Endothelial cell of umbilical vein (primary cell): ENCODE data around the gene ANGEL2. TPM values are rescaled to one million over a fixed set of nuclear protein-coding genes. Genes with fewer than 3 reads are reported as not detected.

ENCODE experiments used
- BruUV-seq: library from RNA; stranded (reverse); fragments of 400-500 nt; replicated peaks from 2 replicates; lab custom pipeline; 2021; lab: Mats Ljungman, UMichigan
- CTCF ChIA-PET: fragments of 300-600, 350-600 bp; sonication (Branson Sonifier 250); formaldehyde crosslinking; loops from one replicate; lab custom pipeline; 2021; ENCODE audit warnings: antibody characterized with exemption, inconsistent platforms; lab: Charles Lee
- POLR2A ChIA-PET: fragments of 300-600, 350-600 bp; sonication (Branson Sonifier 250); formaldehyde crosslinking; loops from one replicate; lab custom pipeline; 2021; ENCODE audit warnings: antibody characterized with exemption, inconsistent platforms; lab: Charles Lee
- DNase-seq: peaks from one replicate; pipeline ENCODE4 v3.0.0-alpha.2; 2011; ENCODE audit warnings: low read depth, low spot score
- FAIRE-seq: peaks from 2 replicates; lab custom pipeline; 2011; peaks lifted over from hg19 to GRCh38; lab: Jason Lieb, UNC
- H2AFZ ChIP-seq: 2 replicates; pipeline ENCODE4 v1.6.0; 2012; ENCODE audit warnings: low read depth, low read length, control low read depth, inconsistent platforms
- H3K27ac ChIP-seq: 2 replicates; pipeline ENCODE4 v1.5.1; 2011; ENCODE audit warnings: low read depth, mild to moderate bottlenecking, control low read depth, low read length, moderate library complexity; ENCODE audit not compliant: insufficient read depth
- H3K27me3 ChIP-seq, 2 experiments: 2 replicates each; pipeline versions ENCODE4 v1.6.0 to v1.6.1; 2011; ENCODE audit warnings: low read length in 2 of 2, mixed read lengths in 1 of 2; ENCODE audit not compliant: control insufficient read depth in 2 of 2, insufficient read depth in 2 of 2
- H3K36me3 ChIP-seq, 2 experiments: 2 replicates in 1 of 2; 3 replicates in 1 of 2; pipeline ENCODE4 v1.5.1; 2011; ENCODE audit warnings: low read length in 2 of 2, mild to moderate bottlenecking in 1 of 2, moderate library complexity in 1 of 2; ENCODE audit not compliant: control insufficient read depth in 2 of 2, insufficient read depth in 2 of 2; ENCODE audit errors: extremely low read depth in 1 of 2
- H3K4me1 ChIP-seq: 3 replicates; pipeline ENCODE4 v1.5.1; 2011; ENCODE audit warnings: mild to moderate bottlenecking, low read length; ENCODE audit not compliant: control insufficient read depth, insufficient read depth; ENCODE audit errors: extremely low read depth
- H3K4me2 ChIP-seq: 2 replicates; pipeline ENCODE4 v1.6.1; 2011; ENCODE audit warnings: low read length, control low read depth, mixed read lengths; ENCODE audit not compliant: insufficient read depth
- H3K4me3 ChIP-seq, 3 experiments: fragments of 200-600 bp in 1 of 3; sonication (generic), shearing (Covaris generic) in 1 of 3; replicated peaks in 1 of 3; 2 replicates each; pipeline ENCODE4 v1.5.1; 2011 to 2016; ENCODE audit warnings: control low read depth in 3 of 3, low read length in 3 of 3, mild to moderate bottlenecking in 2 of 3, inconsistent platforms in 1 of 3, low read depth in 1 of 3, moderate library complexity in 1 of 3; ENCODE audit not compliant: insufficient read depth in 1 of 3
- H3K79me2 ChIP-seq: 2 replicates; pipeline ENCODE4 v1.6.0; 2012; ENCODE audit warnings: low read length, inconsistent platforms; ENCODE audit not compliant: control insufficient read depth, insufficient read depth
- H3K9ac ChIP-seq: replicated peaks from 2 replicates; pipeline ENCODE3; 2011; ENCODE audit warnings: low read length, control low read depth; ENCODE audit not compliant: insufficient read depth; ENCODE audit errors: extremely low read depth
- H3K9me1 ChIP-seq: replicated peaks from 3 replicates; pipeline ENCODE4 v1.6.0; 2011; ENCODE audit warnings: mild to moderate bottlenecking, low read length; ENCODE audit not compliant: control insufficient read depth, insufficient read depth; ENCODE audit errors: extremely low read depth
- H3K9me3 ChIP-seq: replicated peaks from 2 replicates; pipeline ENCODE4 v1.5.1; 2012; ENCODE audit warnings: low read length, inconsistent platforms; ENCODE audit not compliant: control insufficient read depth, insufficient read depth
- H4K20me1 ChIP-seq: replicated peaks from 2 replicates; pipeline ENCODE3; 2011; ENCODE audit warnings: mild to moderate bottlenecking, low read length; ENCODE audit not compliant: control insufficient read depth, insufficient read depth; ENCODE audit errors: extremely low read depth
- EZH2 ChIP-seq: IDR thresholded peaks from 2 replicates; pipeline ENCODE4 v1.6.1; 2012; ENCODE audit warnings: borderline replicate concordance, low read depth, mild to moderate bottlenecking, moderate library complexity, low read length, inconsistent platforms; ENCODE audit not compliant: severe bottlenecking
- FOS ChIP-seq: IDR thresholded peaks from 2 replicates; pipeline ENCODE4 v1.6.1; 2011; ENCODE audit warnings: mild to moderate bottlenecking, low read length, moderate library complexity, borderline replicate concordance; ENCODE audit not compliant: insufficient read depth
- GATA2 ChIP-seq: IDR thresholded peaks from 2 replicates; pipeline ENCODE4 v1.7.0; 2011; ENCODE audit warnings: low read depth, mild to moderate bottlenecking, moderate library complexity, mixed read lengths, low read length; ENCODE audit not compliant: insufficient read length, insufficient read depth
- JUN ChIP-seq: IDR thresholded peaks from 2 replicates; pipeline ENCODE4 v1.6.1; 2011; ENCODE audit warnings: borderline replicate concordance, low read depth; ENCODE audit not compliant: insufficient read length, insufficient read depth
- MYC ChIP-seq: IDR thresholded peaks from one replicate; pipeline ENCODE4 v1.6.1; 2011; ENCODE audit warnings: mild to moderate bottlenecking, low read depth, low read length
- POLR2A ChIP-seq: IDR thresholded peaks from 2 replicates; pipeline ENCODE4 v1.6.1; 2012; ENCODE audit warnings: low read depth, mild to moderate bottlenecking, control low read depth, low read length
- POLR2AphosphoS5 ChIP-seq: IDR thresholded peaks from 2 replicates; pipeline ENCODE4 v1.6.1; 2012; ENCODE audit warnings: low read depth, mild to moderate bottlenecking, control low read depth, low read length, moderate library complexity; ENCODE audit not compliant: insufficient read depth
- dilution Hi-C: fragments of 300-500 bp; cut with MboI; formaldehyde crosslinking; loops from one replicate; pipeline ENCODE4 v1.15.0; 2019; ENCODE audit warnings: low sequenced_read_pairs; ENCODE audit not compliant: extremely low pct_ligation_motif_present
- intact Hi-C: fragments of 100-400 bp; cut with micrococcal nuclease; formaldehyde crosslinking; loops from one replicate; pipeline ENCODE4 v1.10.0; 2022
- polyA plus RNA-seq, 4 experiments: library from polyadenylated mRNA; depleted of rRNA in 3 of 4; stranded (reverse) in 3 of 4; unstranded in 1 of 4; fragments of >200 nt; gene quantifications; 2 replicates each; pipeline versions ENCODE4 v1.2.1 to v1.2.3, GENCODE V29; 2011 to 2012; ENCODE audit warnings: missing spikeins in 1 of 4
- total RNA-seq: library from RNA; stranded (reverse); gene quantifications from 2 replicates; pipeline ENCODE4 v1.2.3, GENCODE V29; 2021
- TF ChIP-seq, protein P1 (sequence below): IDR thresholded peaks from 2 replicates; pipeline ENCODE4 v1.6.1; 2011; ENCODE audit not compliant: insufficient read depth, insufficient read length
- TF ChIP-seq, protein P2 (sequence below), 2 donors: IDR thresholded peaks; 1 replicate in 1 of 2; 2 replicates in 1 of 2; pipeline ENCODE4 v1.5.1; 2011; ENCODE audit warnings: low read length in 2 of 2, mild to moderate bottlenecking in 2 of 2, moderate library complexity in 2 of 2, control low read depth in 1 of 2, inconsistent platforms in 1 of 2, low read depth in 1 of 2; ENCODE audit not compliant: insufficient read depth in 1 of 2; ENCODE audit errors: extremely low read depth in 1 of 2

ANGEL2 gene
- total and polyA plus RNA-seq, 2 donors (not counting 3 experiments of a cell fraction or from before 2014, with no cell fraction given), result 11.9 to 39.1 TPM

DNA sequence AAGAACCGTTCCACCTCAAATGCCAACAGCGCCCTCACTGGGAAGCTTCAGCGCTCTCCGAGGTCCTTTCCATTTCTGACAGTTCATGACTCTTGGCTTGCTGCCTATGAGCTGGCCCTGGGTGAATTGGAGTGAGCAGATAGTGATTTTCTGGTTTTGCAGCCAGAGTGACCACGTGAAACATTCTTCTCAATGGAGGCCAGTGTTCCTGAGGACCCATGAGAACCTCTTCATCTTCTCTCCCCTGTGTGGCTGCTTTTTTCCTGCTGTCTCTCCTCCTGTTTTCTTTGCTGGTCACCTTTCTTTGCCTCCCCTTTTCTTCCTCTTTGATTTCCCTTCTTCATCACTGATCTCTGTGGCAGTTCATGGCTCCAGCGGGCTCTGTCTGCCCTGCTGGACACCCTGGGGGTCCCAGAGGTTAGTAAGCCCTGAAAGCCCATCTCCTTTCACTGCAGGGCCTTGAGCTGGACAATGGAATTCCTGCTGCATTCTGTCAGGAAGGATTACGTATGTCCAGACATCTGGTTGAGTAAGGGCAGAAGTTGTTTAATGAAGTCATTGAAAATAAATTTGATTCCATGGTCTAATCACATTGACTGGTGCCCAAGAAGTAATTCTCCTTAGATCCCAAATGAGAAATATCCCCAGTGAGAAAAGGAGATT is 35.4 kb downstream of the ANGEL2 start:
- Histone ChIP-seq H3K4me1 (no peaks in the 10 kb centered on the region), H3K79me2 (no peaks in the 10 kb centered on the region), H3K4me2 (no peak overlapping the region), H3K9me3 (no peaks in the 10 kb centered on the region), H3K9me1 (no peaks in the 10 kb centered on the region), H3K4me3 (no peak overlapping the region), H2AFZ (no peak overlapping the region), H3K27me3 (no peaks in the 10 kb centered on the region), H3K27ac (no peak overlapping the region), H3K9ac (no peak overlapping the region), H4K20me1 (no peaks in the 10 kb centered on the region), H3K36me3 (no peaks in the 10 kb centered on the region)
- BruUV-seq, result no TSS peak
- ChIA-PET POLR2A (no interaction called here), CTCF (interaction anchor here (1.4 to 2.0 kb wide), 3 partner anchors 13 to 230 kb away, joined by 3 to 10 read pairs (median 3); no protein-coding TSS in a partner anchor)
- FAIRE-seq (no peak), DNase-seq (no peak)
- TF ChIP-seq GATA2 (no peak), POLR2AphosphoS5 (no peak), JUN (no peak), EZH2 (no peak), MYC (no peak), POLR2A (no peak), FOS (no peak)
- TF ChIP-seq, protein P1, sequence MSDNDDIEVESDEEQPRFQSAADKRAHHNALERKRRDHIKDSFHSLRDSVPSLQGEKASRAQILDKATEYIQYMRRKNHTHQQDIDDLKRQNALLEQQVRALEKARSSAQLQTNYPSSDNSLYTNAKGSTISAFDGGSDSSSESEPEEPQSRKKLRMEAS, result no peak
- TF ChIP-seq, protein P2, sequence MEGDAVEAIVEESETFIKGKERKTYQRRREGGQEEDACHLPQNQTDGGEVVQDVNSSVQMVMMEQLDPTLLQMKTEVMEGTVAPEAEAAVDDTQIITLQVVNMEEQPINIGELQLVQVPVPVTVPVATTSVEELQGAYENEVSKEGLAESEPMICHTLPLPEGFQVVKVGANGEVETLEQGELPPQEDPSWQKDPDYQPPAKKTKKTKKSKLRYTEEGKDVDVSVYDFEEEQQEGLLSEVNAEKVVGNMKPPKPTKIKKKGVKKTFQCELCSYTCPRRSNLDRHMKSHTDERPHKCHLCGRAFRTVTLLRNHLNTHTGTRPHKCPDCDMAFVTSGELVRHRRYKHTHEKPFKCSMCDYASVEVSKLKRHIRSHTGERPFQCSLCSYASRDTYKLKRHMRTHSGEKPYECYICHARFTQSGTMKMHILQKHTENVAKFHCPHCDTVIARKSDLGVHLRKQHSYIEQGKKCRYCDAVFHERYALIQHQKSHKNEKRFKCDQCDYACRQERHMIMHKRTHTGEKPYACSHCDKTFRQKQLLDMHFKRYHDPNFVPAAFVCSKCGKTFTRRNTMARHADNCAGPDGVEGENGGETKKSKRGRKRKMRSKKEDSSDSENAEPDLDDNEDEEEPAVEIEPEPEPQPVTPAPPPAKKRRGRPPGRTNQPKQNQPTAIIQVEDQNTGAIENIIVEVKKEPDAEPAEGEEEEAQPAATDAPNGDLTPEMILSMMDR (IDR thresholded peaks at IDR 0.05; ENCODE audit: extremely low read depth in 1 of 2, insufficient read depth in 1 of 2, low read depth in 1 of 2, low read length in 2 of 2), result no peak
- intact Hi-C loops, result no loop called here
- dilution Hi-C loops, result no loop called here
